A673 (cell line): Measurements from ENCODE around the gene CTIF. TPM values are rescaled to one million over a fixed set of nuclear protein-coding genes. Genes with fewer than 3 reads are reported as not detected.
"Not testable (repeated sequence)": the region's sequence is repeated elsewhere in the genome, so short reads cannot be mapped to it uniquely, and the experiment has no call there.

Experiments used
- BruUV-seq: library from RNA; stranded (reverse); fragments of 400-500 nt; replicated peaks from 2 replicates; lab custom pipeline; 2021; lab: Mats Ljungman, UMichigan
- CTCF ChIA-PET: fragments of 300-600 bp; sonication (Branson Sonifier 250); formaldehyde crosslinking; loops from one replicate; lab custom pipeline; 2022; ENCODE audit warnings: antibody characterized with exemption; lab: Charles Lee
- POLR2A ChIA-PET: fragments of 300-600 bp; sonication (Branson Sonifier 250); formaldehyde crosslinking; loops from one replicate; lab custom pipeline; 2022; ENCODE audit warnings: antibody characterized with exemption; ENCODE audit not compliant: low non-redundant PET; lab: Charles Lee
- DNase-seq: peaks from one replicate; pipeline ENCODE4 v3.0.0-alpha.2; 2015; ENCODE audit warnings: low spot score
- H3K27ac ChIP-seq: fragments of 200-600 bp; sonication (generic); 2 replicates; pipeline ENCODE4 v1.5.1; 2016; ENCODE audit warnings: mixed run types, low read depth, mild to moderate bottlenecking, mixed read lengths, antibody characterized with exemption, low read length; ENCODE audit not compliant: poor library complexity, severe bottlenecking
- H3K27me3 ChIP-seq: fragments of 200-600 bp; sonication (generic); replicated peaks from 2 replicates; pipeline ENCODE4 v1.6.1; 2017; ENCODE audit warnings: mixed run types, low read depth, mild to moderate bottlenecking, mixed read lengths, antibody characterized with exemption, low read length; ENCODE audit not compliant: insufficient read depth, poor library complexity
- H3K36me3 ChIP-seq: fragments of 200-600 bp; sonication (generic); 2 replicates; pipeline ENCODE4 v1.6.1; 2016; ENCODE audit warnings: mixed run types, mild to moderate bottlenecking, mixed read lengths, antibody characterized with exemption, low read length; ENCODE audit not compliant: insufficient read depth, poor library complexity, severe bottlenecking
- H3K4me1 ChIP-seq: fragments of 200-600 bp; sonication (generic); 2 replicates; pipeline ENCODE4 v1.6.1; 2017; ENCODE audit warnings: mixed run types, mild to moderate bottlenecking, mixed read lengths, antibody characterized with exemption, low read length; ENCODE audit not compliant: insufficient read depth, poor library complexity, severe bottlenecking
- H3K4me3 ChIP-seq: fragments of 200-600 bp; sonication (generic); 2 replicates; pipeline ENCODE4 v1.5.1; 2016; ENCODE audit warnings: low read depth, mixed run types, mild to moderate bottlenecking, mixed read lengths, low read length; ENCODE audit not compliant: poor library complexity, severe bottlenecking
- H3K9me3 ChIP-seq: fragments of 200-600 bp; sonication (generic); 2 replicates; pipeline ENCODE4 v1.6.1; 2016; ENCODE audit warnings: mixed run types, low read depth, mild to moderate bottlenecking, mixed read lengths, antibody characterized with exemption, low read length; ENCODE audit not compliant: poor library complexity, severe bottlenecking
- CTCF ChIP-seq: fragments of 300-800, 200-600 bp; sonication (generic); conservative IDR thresholded peaks from 2 replicates; pipeline ENCODE4 v1.5.1; 2017; ENCODE audit warnings: low read depth, mild to moderate bottlenecking, antibody characterized with exemption, low read length, moderate library complexity, mixed read lengths
- EZH2 ChIP-seq: fragments of 200-600 bp; sonication (generic); IDR thresholded peaks from 2 replicates; pipeline ENCODE4 v1.6.1; 2017; ENCODE audit warnings: borderline replicate concordance, low read depth, mild to moderate bottlenecking, mixed read lengths, antibody characterized with exemption, low read length; ENCODE audit not compliant: poor library complexity, severe bottlenecking
- intact Hi-C: fragments of 100-400 bp; cut with micrococcal nuclease; formaldehyde crosslinking; loops from one replicate; pipeline ENCODE4 v1.10.0; 2022; ENCODE audit not compliant: unreplicated experiment
- total RNA-seq: library from RNA; stranded (reverse); gene quantifications from 2 replicates; pipeline ENCODE4 v1.2.3, GENCODE V29; 2021

Gene CTIF
- total RNA-seq, 1 experiment from 2014 or later = 23.5 TPM

- no peak for DNase-seq
- peaks cover 7% of the 10 kb centered on the region for H3K27me3 ChIP-seq
- CTCF ChIA-PET = no interaction called here
- intact Hi-C loops = no loop called here
- H3K4me3 ChIP-seq = no peak overlapping the region
- TF ChIP-seq EZH2 (no peak), CTCF (no peak)
- H3K9me3 ChIP-seq = peaks cover 14% of the 10 kb centered on the region
- H3K36me3 ChIP-seq = no peaks in the 10 kb centered on the region
- H3K27ac ChIP-seq = no peak overlapping the region
- POLR2A ChIA-PET = no interaction called here
- no peaks in the 10 kb centered on the region for H3K4me1 ChIP-seq
- no TSS peak for BruUV-seq
These were observed 35.9 kb upstream of the CTIF start for GRCh38 chr18:48502906-48503305.

DNA sequence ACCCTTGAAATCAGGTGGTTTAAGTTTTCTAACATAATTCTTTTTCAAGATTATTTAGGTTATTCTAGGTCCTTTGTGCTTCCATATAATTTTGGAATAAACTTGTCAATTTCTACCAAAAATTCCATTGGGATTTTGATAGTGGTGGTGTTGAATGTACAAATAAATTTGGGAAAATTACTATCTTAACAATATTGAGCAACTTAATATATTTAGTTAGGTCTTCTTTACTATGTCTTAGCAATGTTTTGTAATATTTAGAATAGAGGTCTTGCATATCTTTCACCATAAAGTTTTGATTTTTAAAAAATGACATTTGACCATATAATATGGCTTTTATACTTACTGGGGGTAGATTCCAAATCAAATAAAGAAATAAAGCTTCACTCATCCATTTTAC is 34.0 kb upstream of the CTIF start:
- H3K27ac ChIP-seq = no peak overlapping the region
- no peak for DNase-seq
- POLR2A ChIA-PET = no interaction called here
- no peak for TF ChIP-seq EZH2
- TF ChIP-seq CTCF = no peak
- no TSS peak for BruUV-seq
- intact Hi-C loops = no loop called here
- H3K4me3 ChIP-seq = no peak overlapping the region
- peaks cover 11% of the 10 kb centered on the region for H3K9me3 ChIP-seq
- H3K4me1 ChIP-seq = no peaks in the 10 kb centered on the region
- H3K36me3 ChIP-seq = no peaks in the 10 kb centered on the region
- CTCF ChIA-PET = no interaction called here
- H3K27me3 ChIP-seq = no peaks in the 10 kb centered on the region

DNA sequence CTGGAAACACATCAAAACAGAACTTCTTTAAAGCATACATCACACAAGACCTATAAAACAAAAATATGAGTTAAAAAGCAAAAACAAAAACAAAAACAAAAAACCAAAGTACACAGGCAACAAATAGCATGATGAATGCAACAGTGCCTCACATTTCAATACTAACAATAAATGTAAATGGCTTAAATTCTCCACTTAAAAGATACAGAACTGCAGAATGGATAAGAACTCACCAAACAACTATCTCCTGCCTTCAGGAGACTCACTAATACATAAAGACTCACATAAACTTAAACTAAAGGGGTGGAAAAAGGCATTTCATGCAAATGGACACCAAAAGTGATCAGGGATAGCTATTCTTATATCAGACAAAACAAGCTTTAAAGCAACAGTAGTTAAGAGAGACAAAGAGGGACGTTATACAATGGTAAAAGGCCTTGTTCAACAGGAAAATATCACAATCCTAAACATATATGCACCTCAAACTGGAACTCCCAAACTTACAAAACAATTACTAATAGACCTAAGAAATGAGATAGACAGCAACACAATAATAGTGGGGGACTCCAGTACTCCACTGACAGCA is 31.8 kb upstream of the CTIF start:
- H3K9me3 ChIP-seq = peaks cover 11% of the 10 kb centered on the region
- POLR2A ChIA-PET, BruUV-seq, H3K36me3 ChIP-seq, H3K4me3 ChIP-seq, DNase-seq, H3K27me3 ChIP-seq, intact Hi-C loops, CTCF ChIA-PET, H3K27ac ChIP-seq, H3K4me1 ChIP-seq: not testable (repeated sequence)

GRCh38 chr18:48512498-48512897 is 26.3 kb upstream of the CTIF start:
- H3K27me3 ChIP-seq, H3K4me1 ChIP-seq, H3K36me3 ChIP-seq, BruUV-seq, DNase-seq, CTCF ChIA-PET, POLR2A ChIA-PET, H3K4me3 ChIP-seq, H3K27ac ChIP-seq, H3K9me3 ChIP-seq, intact Hi-C loops: not testable (repeated sequence)
